Liver (tissue), 3 donors: ENCODE results near the gene ALB.
A peak's percentile ranks its signal among the peaks of the same experiment; 100 is the strongest.

Experiments
- EGR1 ChIP-seq, 2 donors: IDR thresholded peaks; 2 replicates each; pipeline ENCODE4 v1.6.1; 2016 to 2018; ENCODE audit warnings: antibody characterized with exemption in 2 of 2, low read depth in 2 of 2
- FOXA1 ChIP-seq: IDR thresholded peaks from 2 replicates; pipeline ENCODE4 v1.6.1; 2016; ENCODE audit warnings: antibody characterized with exemption
- GABPA ChIP-seq, 2 donors: IDR thresholded peaks in 1 of 2; conservative IDR thresholded peaks in 1 of 2; 2 replicates each; pipeline ENCODE4 v1.6.1; 2016; ENCODE audit warnings: antibody characterized with exemption in 2 of 2, mild to moderate bottlenecking in 1 of 2, moderate library complexity in 1 of 2
- HNF4A ChIP-seq, 2 donors: conservative IDR thresholded peaks; 2 replicates each; pipeline ENCODE4 v1.6.1; 2016; ENCODE audit warnings: antibody characterized with exemption in 2 of 2, mild to moderate bottlenecking in 2 of 2
- MAX ChIP-seq: IDR thresholded peaks from 2 replicates; pipeline ENCODE4 v1.6.1; 2016; ENCODE audit warnings: antibody characterized with exemption
- NR2F2 ChIP-seq: IDR thresholded peaks from 2 replicates; pipeline ENCODE4 v1.6.1; 2016; ENCODE audit warnings: antibody characterized with exemption
- RAD21 ChIP-seq, 2 donors: IDR thresholded peaks; 2 replicates each; pipeline ENCODE4 v1.6.1; 2016; ENCODE audit warnings: antibody characterized with exemption in 2 of 2, mild to moderate bottlenecking in 2 of 2
- RXRA ChIP-seq, 2 donors: IDR thresholded peaks; 2 replicates each; pipeline ENCODE4 v1.6.1; 2017 to 2018; ENCODE audit warnings: antibody characterized with exemption in 2 of 2, mild to moderate bottlenecking in 1 of 2
- SP1 ChIP-seq: IDR thresholded peaks from 2 replicates; pipeline ENCODE4 v1.6.1; 2018; ENCODE audit warnings: antibody characterized with exemption, mild to moderate bottlenecking
- TAF1 ChIP-seq: conservative IDR thresholded peaks from 2 replicates; pipeline ENCODE4 v1.6.1; 2016; ENCODE audit warnings: antibody characterized with exemption, mild to moderate bottlenecking
- TF ChIP-seq, protein P1 (sequence below): fragments of 150-350 bp; IDR thresholded peaks from 2 replicates; pipeline ENCODE4 v1.5.1; 2017; ENCODE audit warnings: improper control_type of control experiment, low read depth, low read length; ENCODE audit not compliant: missing input control
- TF ChIP-seq, protein P2 (sequence below): IDR thresholded peaks from 2 replicates; pipeline ENCODE4 v1.6.1; 2016; ENCODE audit warnings: antibody characterized with exemption, mild to moderate bottlenecking
- donor health status: healthy.
- donor health status: healthy.

DNA sequence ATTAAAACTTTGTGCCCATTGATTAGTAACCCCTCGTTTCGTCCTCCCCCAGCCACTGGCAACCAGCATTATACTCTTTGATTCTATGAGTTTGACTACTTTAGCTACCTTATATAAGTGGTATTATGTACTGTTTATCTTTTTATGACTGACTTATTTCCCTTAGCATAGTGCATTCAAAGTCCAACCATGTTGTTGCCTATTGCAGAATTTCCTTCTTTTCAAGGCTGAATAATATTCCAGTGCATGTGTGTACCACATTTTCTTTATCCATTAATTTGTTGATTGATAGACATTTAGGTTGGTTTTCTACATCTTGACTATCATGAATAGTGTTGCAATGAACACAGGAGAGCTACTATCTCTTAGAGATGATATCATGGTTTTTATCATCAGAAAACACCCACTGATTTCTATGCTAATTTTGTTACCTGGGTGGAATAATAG lies 3.2 kb downstream of the ALB start:
- TF ChIP-seq, protein P1, sequence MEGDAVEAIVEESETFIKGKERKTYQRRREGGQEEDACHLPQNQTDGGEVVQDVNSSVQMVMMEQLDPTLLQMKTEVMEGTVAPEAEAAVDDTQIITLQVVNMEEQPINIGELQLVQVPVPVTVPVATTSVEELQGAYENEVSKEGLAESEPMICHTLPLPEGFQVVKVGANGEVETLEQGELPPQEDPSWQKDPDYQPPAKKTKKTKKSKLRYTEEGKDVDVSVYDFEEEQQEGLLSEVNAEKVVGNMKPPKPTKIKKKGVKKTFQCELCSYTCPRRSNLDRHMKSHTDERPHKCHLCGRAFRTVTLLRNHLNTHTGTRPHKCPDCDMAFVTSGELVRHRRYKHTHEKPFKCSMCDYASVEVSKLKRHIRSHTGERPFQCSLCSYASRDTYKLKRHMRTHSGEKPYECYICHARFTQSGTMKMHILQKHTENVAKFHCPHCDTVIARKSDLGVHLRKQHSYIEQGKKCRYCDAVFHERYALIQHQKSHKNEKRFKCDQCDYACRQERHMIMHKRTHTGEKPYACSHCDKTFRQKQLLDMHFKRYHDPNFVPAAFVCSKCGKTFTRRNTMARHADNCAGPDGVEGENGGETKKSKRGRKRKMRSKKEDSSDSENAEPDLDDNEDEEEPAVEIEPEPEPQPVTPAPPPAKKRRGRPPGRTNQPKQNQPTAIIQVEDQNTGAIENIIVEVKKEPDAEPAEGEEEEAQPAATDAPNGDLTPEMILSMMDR, result no peak
- no peak for TF ChIP-seq EGR1 (IDR thresholded peaks at IDR 0.05; ENCODE audit: low read depth in 2 of 2)
- no peak for TF ChIP-seq NR2F2
- TF ChIP-seq SP1, result no peak
- no peak for TF ChIP-seq MAX
- no peak for TF ChIP-seq RXRA (IDR thresholded peaks at IDR 0.05)
- TF ChIP-seq, protein P2, sequence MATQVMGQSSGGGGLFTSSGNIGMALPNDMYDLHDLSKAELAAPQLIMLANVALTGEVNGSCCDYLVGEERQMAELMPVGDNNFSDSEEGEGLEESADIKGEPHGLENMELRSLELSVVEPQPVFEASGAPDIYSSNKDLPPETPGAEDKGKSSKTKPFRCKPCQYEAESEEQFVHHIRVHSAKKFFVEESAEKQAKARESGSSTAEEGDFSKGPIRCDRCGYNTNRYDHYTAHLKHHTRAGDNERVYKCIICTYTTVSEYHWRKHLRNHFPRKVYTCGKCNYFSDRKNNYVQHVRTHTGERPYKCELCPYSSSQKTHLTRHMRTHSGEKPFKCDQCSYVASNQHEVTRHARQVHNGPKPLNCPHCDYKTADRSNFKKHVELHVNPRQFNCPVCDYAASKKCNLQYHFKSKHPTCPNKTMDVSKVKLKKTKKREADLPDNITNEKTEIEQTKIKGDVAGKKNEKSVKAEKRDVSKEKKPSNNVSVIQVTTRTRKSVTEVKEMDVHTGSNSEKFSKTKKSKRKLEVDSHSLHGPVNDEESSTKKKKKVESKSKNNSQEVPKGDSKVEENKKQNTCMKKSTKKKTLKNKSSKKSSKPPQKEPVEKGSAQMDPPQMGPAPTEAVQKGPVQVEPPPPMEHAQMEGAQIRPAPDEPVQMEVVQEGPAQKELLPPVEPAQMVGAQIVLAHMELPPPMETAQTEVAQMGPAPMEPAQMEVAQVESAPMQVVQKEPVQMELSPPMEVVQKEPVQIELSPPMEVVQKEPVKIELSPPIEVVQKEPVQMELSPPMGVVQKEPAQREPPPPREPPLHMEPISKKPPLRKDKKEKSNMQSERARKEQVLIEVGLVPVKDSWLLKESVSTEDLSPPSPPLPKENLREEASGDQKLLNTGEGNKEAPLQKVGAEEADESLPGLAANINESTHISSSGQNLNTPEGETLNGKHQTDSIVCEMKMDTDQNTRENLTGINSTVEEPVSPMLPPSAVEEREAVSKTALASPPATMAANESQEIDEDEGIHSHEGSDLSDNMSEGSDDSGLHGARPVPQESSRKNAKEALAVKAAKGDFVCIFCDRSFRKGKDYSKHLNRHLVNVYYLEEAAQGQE, result no peak
- no peak for TF ChIP-seq FOXA1
- TF ChIP-seq HNF4A (conservative IDR thresholded peaks at IDR 0.05), result peak in 1 of 2 donors; percentile 19
- no peak for TF ChIP-seq TAF1
- no peak for TF ChIP-seq GABPA (IDR thresholded peaks at IDR 0.05 in 1 of 2, conservative IDR thresholded peaks at IDR 0.05 in 1 of 2)
- peak in 1 of 2 donors; percentile 1 for TF ChIP-seq RAD21 (IDR thresholded peaks at IDR 0.05)
